Vagina (tissue), 2 donors: ENCODE results near the gene TMEM190.
"Not testable (repeated sequence)": the region's sequence is repeated elsewhere in the genome, so short reads cannot be mapped to it uniquely, and the experiment has no call there.

Experiments
- CTCF ChIP-seq, 3 experiments: fragments of 450-650 bp in 2 of 3; fragments of 200-600 bp in 1 of 3; sonication (generic) in 1 of 3; IDR thresholded peaks; one replicate each; pipeline ENCODE4 v1.5.1; 2017 to 2019; ENCODE audit warnings: antibody characterized with exemption in 3 of 3, mild to moderate bottlenecking in 2 of 3, moderate library complexity in 2 of 3
- POLR2AphosphoS5 ChIP-seq, 2 donors: sonication (generic); formaldehyde crosslinking; IDR thresholded peaks; one replicate each; pipeline ENCODE4 v1.9.0; 2017; ENCODE audit warnings: antibody characterized with exemption in 2 of 2, mild to moderate bottlenecking in 2 of 2, low read depth in 1 of 2; ENCODE audit not compliant: insufficient read depth in 1 of 2

DNA sequence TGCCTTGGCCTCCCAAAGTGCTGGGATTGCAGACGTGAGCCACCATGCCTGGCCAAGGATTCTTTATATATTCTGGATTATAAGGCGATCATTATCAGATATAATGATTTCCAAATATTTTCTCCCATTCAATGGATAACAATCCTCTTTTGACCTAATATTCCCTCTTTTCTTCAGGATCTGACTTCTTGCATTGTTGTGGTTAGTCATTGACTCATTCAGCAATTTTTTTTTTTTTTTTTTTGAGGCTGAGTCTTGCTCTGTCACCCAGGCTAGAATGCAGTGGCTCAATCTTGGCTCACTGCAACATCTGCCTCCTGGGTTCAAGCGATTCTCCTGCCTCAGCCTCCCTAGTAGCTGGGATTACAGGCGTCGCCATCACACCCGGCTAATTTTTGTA lies 46.8 kb upstream of the TMEM190 start:
- TF ChIP-seq CTCF (IDR thresholded peaks at IDR 0.05); POLR2AphosphoS5 (IDR thresholded peaks at IDR 0.05; ENCODE audit: insufficient read depth in 1 of 2, low read depth in 1 of 2): not testable (repeated sequence)
